ENCODE data around the gene SND1.

The SND1 gene

GRCh38 chr7:127690337-127690736, 38.3 kb downstream of the SND1 start:
- DNase-seq: no peak

- no peak for DNase-seq
These were observed 38.8 kb downstream of the SND1 start for GRCh38 chr7:127690806-127691205.

GRCh38 chr7:127692200-127692599, 40.2 kb downstream of the SND1 start:
- DNase-seq: no peak

GRCh38 chr7:127699853-127700252, 47.9 kb downstream of the SND1 start:
- no peak for DNase-seq

GRCh38 chr7:127702052-127702652, 50.2 kb downstream of the SND1 start:
- no peak for DNase-seq

GRCh38 chr7:127702938-127703337, 50.9 kb downstream of the SND1 start:
- no peak for DNase-seq

- DNase-seq: no peak
These were observed 52.2 kb downstream of the SND1 start for GRCh38 chr7:127704211-127704610.

GRCh38 chr7:127705461-127705959, 53.5 kb downstream of the SND1 start:
- no peak for DNase-seq

GRCh38 chr7:127706766-127707165, 54.8 kb downstream of the SND1 start:
- no peak for DNase-seq

- no peak for DNase-seq
These were observed 56.2 kb downstream of the SND1 start for GRCh38 chr7:127708201-127708600.

- DNase-seq: peak; percentile 74
These were observed 56.8 kb downstream of the SND1 start for GRCh38 chr7:127708788-127709187.

GRCh38 chr7:127710635-127711034, 58.6 kb downstream of the SND1 start:
- no peak for DNase-seq

GRCh38 chr7:127711872-127712271, 59.9 kb downstream of the SND1 start:
- DNase-seq: no peak

GRCh38 chr7:127713006-127713405, 61.0 kb downstream of the SND1 start:
- DNase-seq: no peak

GRCh38 chr7:127713758-127714157, 61.8 kb downstream of the SND1 start:
- no peak for DNase-seq

- no peak for DNase-seq
These were observed 63.3 kb downstream of the SND1 start for GRCh38 chr7:127715272-127715671.

GRCh38 chr7:127715901-127716300, 63.9 kb downstream of the SND1 start:
- no peak for DNase-seq

GRCh38 chr7:127717502-127718339, 65.7 kb downstream of the SND1 start:
- DNase-seq: no peak

GRCh38 chr7:127718340-127718679, 66.3 kb downstream of the SND1 start:
- DNase-seq: no peak

- no peak for DNase-seq
These were observed 74.5 kb downstream of the SND1 start for GRCh38 chr7:127726476-127726875.

GRCh38 chr7:127730658-127731276, 78.8 kb downstream of the SND1 start:
- no peak for DNase-seq

GRCh38 chr7:127731431-127732080, 79.6 kb downstream of the SND1 start:
- DNase-seq: no peak

- DNase-seq: no peak
These were observed 80.3 kb downstream of the SND1 start for GRCh38 chr7:127732306-127732705.

- no peak for DNase-seq
These were observed 82.0 kb downstream of the SND1 start for GRCh38 chr7:127733986-127734385.

All from activated CD8-positive, alpha-beta memory T cell treated with anti-CD3 and anti-CD28 coated beads, Interleukin-2, amount 50 U/mL, for 48 hours (primary cell).